Hepatocyte (in vitro differentiated cells): Measurements from ENCODE around the gene FGB.

Experiments used
- CTCF ChIP-seq: fragments of 200-600 bp; sonication (generic); IDR thresholded peaks from 2 replicates; pipeline ENCODE4 v1.5.1; 2016; ENCODE audit warnings: antibody characterized with exemption, mild to moderate bottlenecking; ENCODE audit not compliant: poor library complexity
- EZH2 ChIP-seq: fragments of 200-600 bp; sonication (generic); IDR thresholded peaks from 2 replicates; pipeline ENCODE4 v1.6.1; 2016; ENCODE audit warnings: antibody characterized with exemption, mild to moderate bottlenecking, borderline replicate concordance
- EZH2phosphoT487 ChIP-seq: fragments of 200-600 bp; sonication (generic); IDR thresholded peaks from one replicate; pipeline ENCODE4 v1.6.1; 2018; ENCODE audit warnings: antibody characterized with exemption, mild to moderate bottlenecking, low read depth, moderate library complexity; ENCODE audit not compliant: unreplicated experiment, severe bottlenecking

- TF ChIP-seq CTCF (no peak), EZH2phosphoT487 (no peak), EZH2 (no peak)
Observed at GRCh38 chr4:154529728-154530519, 32.9 kb upstream of the FGB start.
